ENCODE measurements around the gene OSBPL6.

GRCh38 chr2:178204977-178205376, 10.7 kb downstream of the OSBPL6 start:
- TF ChIP-seq CTCF (IDR thresholded peaks at IDR 0.05 in 8 of 11, conservative IDR thresholded peaks at IDR 0.05 in 3 of 11) (no peak), POLR2AphosphoS5 (IDR thresholded peaks at IDR 0.05) (no peak), POLR2A (IDR thresholded peaks at IDR 0.05) (no peak)
